KMS-11 (cell line): ENCODE measurements around the gene MYEOV.

Experiments
- H2AFZ ChIP-seq: fragments of 200-600 bp; sonication (generic); 2 replicates; pipeline ENCODE4 v1.6.1; 2016; ENCODE audit warnings: antibody characterized with exemption, mixed run types, low read depth
- H3K27ac ChIP-seq: fragments of 200-600 bp; sonication (generic); 2 replicates; pipeline ENCODE4 v1.6.1; 2016; ENCODE audit warnings: mild to moderate bottlenecking, mixed run types
- H3K27me3 ChIP-seq: fragments of 200-600 bp; sonication (generic); 2 replicates; pipeline ENCODE4 v1.6.1; 2017; ENCODE audit warnings: mild to moderate bottlenecking, low read depth, mixed run types, moderate library complexity; ENCODE audit not compliant: insufficient read depth
- H3K36me3 ChIP-seq: fragments of 200-600 bp; sonication (generic); 2 replicates; pipeline ENCODE4 v1.6.1; 2017; ENCODE audit warnings: mild to moderate bottlenecking, mixed run types; ENCODE audit not compliant: insufficient read depth
- H3K4me1 ChIP-seq: fragments of 200-600 bp; sonication (generic); 2 replicates; pipeline ENCODE4 v1.6.1; 2016; ENCODE audit warnings: mild to moderate bottlenecking, low read depth, mixed run types; ENCODE audit not compliant: poor library complexity, severe bottlenecking
- H3K4me2 ChIP-seq: fragments of 200-600 bp; sonication (generic); 2 replicates; pipeline ENCODE4 v1.7.0; 2016; ENCODE audit warnings: mild to moderate bottlenecking, mixed run types
- H3K4me3 ChIP-seq: fragments of 200-600 bp; sonication (generic); IDR thresholded peaks from 2 replicates; pipeline ENCODE4 v1.6.1; 2017; ENCODE audit warnings: low read depth, low read length, mixed read lengths; ENCODE audit not compliant: insufficient read depth
- H3K79me2 ChIP-seq: fragments of 200-600 bp; sonication (generic); 2 replicates; pipeline ENCODE4 v1.6.1; 2016; ENCODE audit warnings: low read depth, mixed run types; ENCODE audit not compliant: insufficient read depth
- H3K9ac ChIP-seq: fragments of 200-600 bp; sonication (generic); 2 replicates; pipeline ENCODE4 v1.6.1; 2016; ENCODE audit warnings: mild to moderate bottlenecking, mixed run types
- H4K20me1 ChIP-seq: fragments of 200-600 bp; sonication (generic); 2 replicates; pipeline ENCODE4 v1.6.1; 2016; ENCODE audit warnings: mild to moderate bottlenecking, mixed run types; ENCODE audit not compliant: insufficient read depth
- TF ChIP-seq, protein P1 (sequence below): fragments of 200-600 bp; sonication (generic); conservative IDR thresholded peaks from 2 replicates; pipeline ENCODE4 v1.6.1; 2017; ENCODE audit warnings: low read depth, mild to moderate bottlenecking, antibody characterized with exemption, low read length, moderate library complexity, mixed read lengths

Gene MYEOV

DNA sequence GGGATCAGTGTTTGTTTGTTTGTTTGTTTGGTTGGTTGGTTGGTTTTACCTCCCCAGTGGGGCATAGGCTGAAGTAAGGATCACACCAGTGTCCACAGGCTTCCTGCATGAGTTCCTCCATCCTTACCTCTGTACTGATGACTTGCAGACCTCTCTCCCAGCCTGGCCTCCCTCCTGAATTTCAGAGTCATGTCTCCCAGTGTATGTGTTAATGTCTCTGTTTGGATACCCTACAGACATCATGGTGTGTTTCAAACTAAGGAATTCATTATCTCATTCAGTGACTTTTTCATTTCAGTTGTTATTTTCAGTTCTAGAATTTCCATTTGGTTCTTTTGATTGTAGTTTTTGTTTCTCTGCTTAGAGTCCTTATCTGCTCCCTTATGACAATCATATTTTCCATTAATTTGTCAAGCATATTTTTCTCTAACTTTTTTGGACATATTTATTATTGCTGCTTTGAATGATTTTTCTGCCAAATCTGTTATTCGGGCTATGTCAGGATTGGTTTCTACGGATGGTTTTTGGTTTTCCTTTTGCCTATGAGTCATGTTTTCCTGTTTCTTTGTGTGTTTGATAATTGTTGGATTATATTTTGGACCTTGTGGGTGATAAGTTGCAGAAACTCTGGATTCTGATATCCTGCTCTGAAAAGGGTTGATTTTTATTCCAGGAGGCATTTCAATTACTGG, 23.6 kb downstream of the MYEOV start:
- no peak overlapping the region for H2AFZ ChIP-seq
- TF ChIP-seq, protein P1, sequence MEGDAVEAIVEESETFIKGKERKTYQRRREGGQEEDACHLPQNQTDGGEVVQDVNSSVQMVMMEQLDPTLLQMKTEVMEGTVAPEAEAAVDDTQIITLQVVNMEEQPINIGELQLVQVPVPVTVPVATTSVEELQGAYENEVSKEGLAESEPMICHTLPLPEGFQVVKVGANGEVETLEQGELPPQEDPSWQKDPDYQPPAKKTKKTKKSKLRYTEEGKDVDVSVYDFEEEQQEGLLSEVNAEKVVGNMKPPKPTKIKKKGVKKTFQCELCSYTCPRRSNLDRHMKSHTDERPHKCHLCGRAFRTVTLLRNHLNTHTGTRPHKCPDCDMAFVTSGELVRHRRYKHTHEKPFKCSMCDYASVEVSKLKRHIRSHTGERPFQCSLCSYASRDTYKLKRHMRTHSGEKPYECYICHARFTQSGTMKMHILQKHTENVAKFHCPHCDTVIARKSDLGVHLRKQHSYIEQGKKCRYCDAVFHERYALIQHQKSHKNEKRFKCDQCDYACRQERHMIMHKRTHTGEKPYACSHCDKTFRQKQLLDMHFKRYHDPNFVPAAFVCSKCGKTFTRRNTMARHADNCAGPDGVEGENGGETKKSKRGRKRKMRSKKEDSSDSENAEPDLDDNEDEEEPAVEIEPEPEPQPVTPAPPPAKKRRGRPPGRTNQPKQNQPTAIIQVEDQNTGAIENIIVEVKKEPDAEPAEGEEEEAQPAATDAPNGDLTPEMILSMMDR, result no peak
- no peaks in the 10 kb centered on the region for H4K20me1 ChIP-seq
- no peak overlapping the region for H3K27ac ChIP-seq
- no peak overlapping the region for H3K9ac ChIP-seq
- no peaks in the 10 kb centered on the region for H3K79me2 ChIP-seq
- no peaks in the 10 kb centered on the region for H3K27me3 ChIP-seq
- no peak overlapping the region for H3K4me2 ChIP-seq
- H3K36me3 ChIP-seq, result no peaks in the 10 kb centered on the region
- H3K4me3 ChIP-seq, result no peak overlapping the region
- H3K4me1 ChIP-seq, result no peaks in the 10 kb centered on the region

DNA sequence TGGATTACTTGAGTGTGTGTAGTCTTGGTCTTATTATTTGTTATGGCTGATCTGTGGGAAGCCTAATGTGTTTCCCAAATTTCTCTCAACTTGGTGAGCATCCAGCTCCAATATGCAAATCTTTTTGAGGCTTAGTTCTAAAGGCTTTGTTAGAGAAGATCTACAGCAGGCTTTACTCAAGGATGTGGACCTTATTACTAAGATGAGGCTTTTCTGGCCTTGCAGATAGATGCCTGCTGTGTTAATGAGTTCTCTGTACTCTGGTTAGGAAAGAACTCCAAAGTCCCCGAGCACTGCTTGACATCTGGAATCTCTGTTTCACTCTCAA, 24.1 kb downstream of the MYEOV start:
- TF ChIP-seq, protein P1, result no peak
- no peaks in the 10 kb centered on the region for H3K79me2 ChIP-seq
- no peak overlapping the region for H3K4me3 ChIP-seq
- H2AFZ ChIP-seq, result no peak overlapping the region
- H3K27me3 ChIP-seq, result no peaks in the 10 kb centered on the region
- no peak overlapping the region for H3K4me2 ChIP-seq
- no peaks in the 10 kb centered on the region for H4K20me1 ChIP-seq
- H3K9ac ChIP-seq, result no peak overlapping the region
- no peaks in the 10 kb centered on the region for H3K36me3 ChIP-seq
- no peaks in the 10 kb centered on the region for H3K4me1 ChIP-seq
- no peak overlapping the region for H3K27ac ChIP-seq

- no peaks in the 10 kb centered on the region for H4K20me1 ChIP-seq
- no peak overlapping the region for H3K4me3 ChIP-seq
- no peak overlapping the region for H3K4me2 ChIP-seq
- no peak overlapping the region for H3K9ac ChIP-seq
- no peaks in the 10 kb centered on the region for H3K27me3 ChIP-seq
- no peaks in the 10 kb centered on the region for H3K79me2 ChIP-seq
- H3K27ac ChIP-seq, result no peak overlapping the region
- no peak overlapping the region for H2AFZ ChIP-seq
- no peaks in the 10 kb centered on the region for H3K4me1 ChIP-seq
- TF ChIP-seq, protein P1, result no peak
- H3K36me3 ChIP-seq, result no peaks in the 10 kb centered on the region
Measured at GRCh38 chr11:69319255-69320106, 25.5 kb downstream of the MYEOV start.

- no peak overlapping the region for H3K9ac ChIP-seq
- TF ChIP-seq, protein P1, result no peak
- H3K4me1 ChIP-seq, result no peaks in the 10 kb centered on the region
Measured at GRCh38 chr11:69320326-69320725, 26.4 kb downstream of the MYEOV start.

More at GRCh38 chr11:69320326-69320725, 26.4 kb downstream of the MYEOV start:
- H3K79me2 ChIP-seq, result no peaks in the 10 kb centered on the region
- H3K4me2 ChIP-seq, result no peak overlapping the region
- H4K20me1 ChIP-seq, result no peaks in the 10 kb centered on the region
- no peaks in the 10 kb centered on the region for H3K36me3 ChIP-seq
- H3K27me3 ChIP-seq, result no peaks in the 10 kb centered on the region
- no peak overlapping the region for H2AFZ ChIP-seq
- H3K27ac ChIP-seq, result no peak overlapping the region
- H3K4me3 ChIP-seq, result no peak overlapping the region
